H1 (cell line): ENCODE data around the gene GZMM. TPM values are rescaled to one million over a fixed set of nuclear protein-coding genes. Genes with fewer than 3 reads are reported as not detected.

Experiments
- CTCF ChIA-PET: fragments of 300-600 bp; sonication (Branson Sonifier 250); formaldehyde crosslinking; loops from one replicate; lab custom pipeline; 2021; ENCODE audit not compliant: partially characterized antibody; lab: Charles Lee
- POLR2A ChIA-PET: fragments of 300-600 bp; sonication (Branson Sonifier 250); formaldehyde crosslinking; loops from one replicate; lab custom pipeline; 2021; ENCODE audit warnings: inconsistent platforms; ENCODE audit not compliant: partially characterized antibody; lab: Charles Lee
- DNase-seq, 2 experiments: peaks; one replicate each; pipeline versions ENCODE4 v3.0.0 to v3.0.0-alpha.2; 2010 to 2022; ENCODE audit warnings: low spot score in 2 of 2, low read depth in 1 of 2, mixed read lengths in 1 of 2
- FAIRE-seq: peaks from 2 replicates; lab custom pipeline; 2011; peaks lifted over from hg19 to GRCh38; lab: Jason Lieb, UNC
- H2AFZ ChIP-seq: 2 replicates; pipeline ENCODE4 v1.8.1; 2012; ENCODE audit warnings: low read length, inconsistent platforms
- H2AK5ac ChIP-seq: 2 replicates; pipeline ENCODE4 v1.6.1; 2013; ENCODE audit warnings: low read depth, low read length
- H2BK120ac ChIP-seq: replicated peaks from 2 replicates; pipeline ENCODE3; 2013; ENCODE audit warnings: low read depth, low read length, inconsistent platforms
- H2BK12ac ChIP-seq: 2 replicates; pipeline ENCODE4 v1.6.1; 2013; ENCODE audit warnings: low read depth, low read length
- H2BK15ac ChIP-seq: 2 replicates; pipeline ENCODE4 v1.6.1; 2013; ENCODE audit warnings: low read length
- H2BK20ac ChIP-seq: 2 replicates; pipeline ENCODE4 v1.6.1; 2013; ENCODE audit warnings: low read length
- H2BK5ac ChIP-seq: 2 replicates; pipeline ENCODE4 v1.6.1; 2013; ENCODE audit warnings: low read depth, low read length
- H3K14ac ChIP-seq: 2 replicates; pipeline ENCODE4 v1.6.1; 2013; ENCODE audit warnings: inconsistent platforms; ENCODE audit not compliant: insufficient read length
- H3K18ac ChIP-seq: 2 replicates; pipeline ENCODE4 v1.6.1; 2013; ENCODE audit warnings: low read length; ENCODE audit errors: extremely low read depth
- H3K23ac ChIP-seq: 2 replicates; pipeline ENCODE4 v1.6.1; 2013; ENCODE audit warnings: inconsistent platforms; ENCODE audit not compliant: insufficient read length
- H3K23me2 ChIP-seq: 2 replicates; pipeline ENCODE4 v1.6.1; 2013; ENCODE audit warnings: low read depth, low read length
- H3K27ac ChIP-seq: 2 replicates; pipeline ENCODE4 v1.6.1; 2011; ENCODE audit warnings: low read depth, low read length, inconsistent platforms
- H3K27me3 ChIP-seq, 4 experiments: replicated peaks in 1 of 4; 1 replicate in 1 of 4; 2 replicates in 3 of 4; pipeline versions ENCODE4 v1.6.1 to v1.8.1; 2011 to 2013; ENCODE audit warnings: low read length in 3 of 4, mild to moderate bottlenecking in 3 of 4, inconsistent platforms in 2 of 4, mixed read lengths in 2 of 4, moderate library complexity in 1 of 4; ENCODE audit not compliant: control insufficient read depth in 3 of 4, insufficient read depth in 3 of 4; ENCODE audit errors: extremely low read depth in 1 of 4
- H3K36me3 ChIP-seq, 4 experiments: 2 replicates each; pipeline versions ENCODE4 v1.6.1 to v1.8.1; 2011 to 2013; ENCODE audit warnings: mild to moderate bottlenecking in 4 of 4, low read length in 3 of 4, moderate library complexity in 2 of 4, control low read depth in 1 of 4, inconsistent platforms in 1 of 4; ENCODE audit not compliant: insufficient read depth in 4 of 4, control insufficient read depth in 2 of 4
- H3K4ac ChIP-seq: replicated peaks from 2 replicates; pipeline ENCODE3; 2013; ENCODE audit warnings: low read length, low read depth, mixed read lengths, inconsistent platforms; ENCODE audit not compliant: insufficient read length
- H3K4me1 ChIP-seq, 4 experiments: replicated peaks in 1 of 4; 1 replicate in 1 of 4; 2 replicates in 3 of 4; pipeline versions ENCODE4 v1.6.1 to v1.8.1; 2011 to 2013; ENCODE audit warnings: low read length in 3 of 4, inconsistent platforms in 2 of 4, mixed read lengths in 1 of 4; ENCODE audit not compliant: insufficient read depth in 4 of 4, control insufficient read depth in 3 of 4
- H3K4me2 ChIP-seq, 2 experiments: 2 replicates each; pipeline versions ENCODE4 v1.6.1 to v1.8.1; 2011 to 2013; ENCODE audit warnings: low read depth in 2 of 2, low read length in 2 of 2, control low read depth in 1 of 2, inconsistent platforms in 1 of 2, mild to moderate bottlenecking in 1 of 2; ENCODE audit not compliant: insufficient read depth in 1 of 2
- H3K4me3 ChIP-seq, 4 experiments: fragments of 200-600, 300-600 bp in 1 of 4; sonication (generic), shearing (Covaris generic), sonication (Bioruptor Twin) in 1 of 4; 2 replicates each; pipeline versions ENCODE4 v1.5.1 to v1.8.1; 2011 to 2016; ENCODE audit warnings: low read length in 4 of 4, low read depth in 3 of 4, control low read depth in 2 of 4, inconsistent platforms in 2 of 4, mild to moderate bottlenecking in 2 of 4, mixed read lengths in 1 of 4, moderate library complexity in 1 of 4; ENCODE audit not compliant: insufficient read depth in 2 of 4; ENCODE audit errors: extremely low read depth in 1 of 4
- H3K56ac ChIP-seq: replicated peaks from 2 replicates; pipeline ENCODE3; 2013; ENCODE audit warnings: low read depth, mild to moderate bottlenecking, mixed read lengths, low read length, inconsistent platforms; ENCODE audit not compliant: insufficient read length
- H3K79me1 ChIP-seq: 2 replicates; pipeline ENCODE4 v1.6.1; 2013; ENCODE audit warnings: low read depth, low read length, control low read depth
- H3K79me2 ChIP-seq, 2 experiments: 2 replicates each; pipeline versions ENCODE4 v1.6.1 to v1.8.1; 2012 to 2013; ENCODE audit warnings: low read length in 2 of 2, mild to moderate bottlenecking in 2 of 2, inconsistent platforms in 1 of 2; ENCODE audit not compliant: insufficient read depth in 2 of 2, control insufficient read depth in 1 of 2
- H3K9ac ChIP-seq, 4 experiments: replicated peaks in 1 of 4; 1 replicate in 1 of 4; 2 replicates in 3 of 4; pipeline versions ENCODE4 v1.6.1 to v1.8.1; 2011 to 2013; ENCODE audit warnings: low read depth in 3 of 4, low read length in 3 of 4, control low read depth in 2 of 4, mild to moderate bottlenecking in 2 of 4, moderate library complexity in 2 of 4, inconsistent platforms in 1 of 4; ENCODE audit errors: extremely low read depth in 1 of 4
- H3K9me3 ChIP-seq, 2 experiments: 2 replicates each; pipeline versions ENCODE4 v1.6.1 to v1.8.1; 2012 to 2013; ENCODE audit warnings: mild to moderate bottlenecking in 2 of 2, moderate library complexity in 2 of 2, control low read depth in 1 of 2, inconsistent platforms in 1 of 2, low read depth in 1 of 2, low read length in 1 of 2, mixed read lengths in 1 of 2; ENCODE audit not compliant: insufficient read depth in 2 of 2
- H4K20me1 ChIP-seq, 2 experiments: replicated peaks in 1 of 2; 2 replicates each; pipeline versions ENCODE3 to v1.8.1; 2011 to 2013; ENCODE audit warnings: inconsistent platforms in 2 of 2, low read length in 2 of 2, mild to moderate bottlenecking in 1 of 2; ENCODE audit not compliant: insufficient read depth in 2 of 2, control insufficient read depth in 1 of 2
- H4K5ac ChIP-seq: 2 replicates; pipeline ENCODE4 v1.6.1; 2013; ENCODE audit warnings: low read length, low read depth, mixed read lengths, inconsistent platforms; ENCODE audit not compliant: insufficient read length
- H4K8ac ChIP-seq: 2 replicates; pipeline ENCODE4 v1.8.0; 2013; ENCODE audit warnings: mild to moderate bottlenecking, moderate library complexity, low read length, inconsistent platforms; ENCODE audit not compliant: insufficient read depth; ENCODE audit errors: extremely low read depth
- H4K91ac ChIP-seq: replicated peaks from 2 replicates; pipeline ENCODE3; 2013; ENCODE audit warnings: low read length, mixed read lengths, inconsistent platforms; ENCODE audit not compliant: insufficient read length
- BRCA1 ChIP-seq: IDR thresholded peaks from 2 replicates; pipeline ENCODE4 v1.6.1; 2012; ENCODE audit warnings: low read depth, low read length, improper control_type of control experiment
- CHD2 ChIP-seq: IDR thresholded peaks from 2 replicates; pipeline ENCODE4 v1.6.1; 2012; ENCODE audit warnings: low read length, improper control_type of control experiment
- CREB1 ChIP-seq: IDR thresholded peaks from 2 replicates; pipeline ENCODE4 v1.6.1; 2012; ENCODE audit warnings: inconsistent platforms
- GABPA ChIP-seq: IDR thresholded peaks from 2 replicates; pipeline ENCODE4 v1.6.1; 2011; ENCODE audit warnings: mild to moderate bottlenecking, low read length, moderate library complexity, borderline replicate concordance; ENCODE audit not compliant: insufficient read depth
- RAD21 ChIP-seq, 2 experiments: IDR thresholded peaks in 1 of 2; conservative IDR thresholded peaks in 1 of 2; 2 replicates each; pipeline ENCODE4 v1.6.1; 2011; ENCODE audit warnings: low read depth in 2 of 2, low read length in 2 of 2, improper control_type of control experiment in 1 of 2, inconsistent platforms in 1 of 2, mild to moderate bottlenecking in 1 of 2, moderate library complexity in 1 of 2
- RBBP5 ChIP-seq: IDR thresholded peaks from 2 replicates; pipeline ENCODE4 v1.7.1; 2012; ENCODE audit warnings: low read depth, mild to moderate bottlenecking, inconsistent platforms, low read length, moderate library complexity, borderline replicate concordance
- RNF2 ChIP-seq: fragments of 200-900, 300-1000 bp; sonication (generic); IDR thresholded peaks from 2 replicates; pipeline ENCODE4 v1.7.1; 2016; ENCODE audit warnings: borderline replicate concordance, low read depth, mild to moderate bottlenecking, antibody characterized with exemption, low read length; ENCODE audit not compliant: poor library complexity, severe bottlenecking; ENCODE audit errors: missing control alignments
- SIRT6 ChIP-seq: IDR thresholded peaks from one replicate; pipeline ENCODE4 v1.7.1; 2012; ENCODE audit warnings: low read length, inconsistent platforms
- SP4 ChIP-seq: IDR thresholded peaks from 2 replicates; pipeline ENCODE4 v1.6.1; 2012; ENCODE audit warnings: low read length, inconsistent platforms
- WGBS, 2 experiments: shearing (Covaris generic) in 1 of 2; methylation state at CpG; one replicate each; pipeline versions ENCODE4 v1.1.6 to v1.1.7; 2013 to 2015; ENCODE audit warnings: low lambda C conversion rate in 2 of 2, mixed read lengths in 2 of 2, inconsistent platforms in 1 of 2, low coverage in 1 of 2, missing lambda C conversion rate in 1 of 2; ENCODE audit not compliant: insufficient replicate concordance in 2 of 2, insufficient coverage in 1 of 2, insufficient read length in 1 of 2; ENCODE audit errors: extremely low coverage in 1 of 2, missing lambda C conversion rate in 1 of 2; 5-methylcytosine and 5-hydroxymethylcytosine counted together
- polyA plus RNA-seq, 7 experiments: library from polyadenylated mRNA; depleted of rRNA in 3 of 7; stranded (reverse) in 5 of 7; unstranded in 2 of 7; fragments of >200 nt in 5 of 7; fragments of 200-250 nt in 2 of 7; gene quantifications; 1 replicate in 5 of 7; 2 replicates in 1 of 7; 4 replicates in 1 of 7; pipeline versions ENCODE4 v1.2.1 to v1.2.3, GENCODE V29; 2011 to 2013; ENCODE audit warnings: missing spikeins in 2 of 7, mixed read lengths in 2 of 7
- total RNA-seq: library from RNA; stranded (reverse); fragmentation: NEBNext Ultra II Directional; extraction: Animal tissue kit (Norgen Biotek cat#: 25700); gene quantifications from 2 replicates; pipeline ENCODE4 v1.2.1, GENCODE V29; 2021
- TF ChIP-seq, protein P1 (sequence below): IDR thresholded peaks from 2 replicates; pipeline ENCODE4 v1.6.1; 2011; ENCODE audit warnings: low read depth, mild to moderate bottlenecking, low read length; ENCODE audit not compliant: insufficient read depth
- TF ChIP-seq, protein P2 (sequence below): IDR thresholded peaks from 2 replicates; pipeline ENCODE4 v1.6.1; 2012; ENCODE audit warnings: inconsistent platforms

GZMM gene
- total and polyA plus RNA-seq, 2 of the 8 experiments (the other 6 are each of a cell fraction or from before 2014, with no cell fraction given), result 0.09 to 0.32 TPM

DNA sequence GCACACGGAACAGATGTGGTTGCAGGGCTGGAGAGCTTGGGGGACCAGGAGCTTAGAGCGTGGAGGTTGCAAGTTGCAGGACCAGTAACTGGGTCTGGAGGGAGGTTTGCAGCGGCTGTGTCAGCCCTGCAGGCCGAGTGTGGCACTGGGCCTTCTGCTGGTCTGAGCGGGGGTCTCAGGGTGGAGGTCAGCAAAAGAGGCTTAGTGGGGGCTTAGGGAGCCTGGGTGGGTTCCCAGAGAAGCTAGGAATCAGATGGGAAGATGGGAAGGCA is 40.1 kb downstream of the GZMM start:
- Histone ChIP-seq H3K4me3 (no peak overlapping the region), H4K5ac (no peak overlapping the region), H3K14ac (no peak overlapping the region), H3K27ac (0 out of 2 replicates have a peak overlapping the region, but pooled peaks have one; percentile 19), H3K36me3 (peaks cover 9 to 36% (median 26%) of the 10 kb centered on the region in 4 experiments; a peak in 6 of 8 replicates), H3K9me3 (no peaks in the 10 kb centered on the region), H3K4me1 (peaks cover 0 to 12% (median 5%) of the 10 kb centered on the region in 4 experiments; a peak in 5 of 7 replicates), H3K23ac (no peak overlapping the region), H2BK12ac (no peak overlapping the region), H2BK120ac (no peak overlapping the region), H3K23me2 (0 out of 2 replicates have a peak, but pooled peaks cover 2% of the 10 kb centered on the region), H4K91ac (no peak overlapping the region), H3K56ac (no peak overlapping the region), H2AK5ac (no peak overlapping the region), H2BK20ac (no peak overlapping the region), H4K20me1 (peaks cover 21 to 31% of the 10 kb centered on the region in 2 experiments), H3K79me1 (peaks cover 6% of the 10 kb centered on the region), H2BK5ac (no peak overlapping the region), H3K4me2 (no peak overlapping the region), H3K9ac (no peak overlapping the region), H4K8ac (peak overlapping the region; percentile 38; the same call in 1 of the 2 replicates), H2BK15ac (no peak overlapping the region), H3K18ac (no peak overlapping the region), H3K4ac (no peak overlapping the region), H2AFZ (no peak overlapping the region), H3K27me3 (peaks cover 6 to 8% (median 7%) of the 10 kb centered on the region in 4 experiments), H3K79me2 (peaks cover 0 to 17% of the 10 kb centered on the region in 2 experiments; a peak in 3 of 4 replicates)
- 77% methylated on average over 5 of the region's 5 CpGs; no CpG with 5 or more reads in 1 of the 2 experiments for WGBS, 2 experiments
- DNase-seq (no peak), FAIRE-seq (no peak)
- CTCF ChIA-PET, result interaction anchor here (0.7 to 4.7 kb wide), 18 partner anchors 8 to 150 kb away, joined by 3 to 51 read pairs (median 4); no protein-coding TSS in a partner anchor
- POLR2A ChIA-PET, result interaction anchor here (0.8 to 6.3 kb wide), 17 partner anchors 8 to 444 kb away, joined by 3 to 78 read pairs (median 4); partner anchors contain the start of genes BSG, CDC34 and GZMM
- no peak for TF ChIP-seq CREB1
- TF ChIP-seq, protein P1, sequence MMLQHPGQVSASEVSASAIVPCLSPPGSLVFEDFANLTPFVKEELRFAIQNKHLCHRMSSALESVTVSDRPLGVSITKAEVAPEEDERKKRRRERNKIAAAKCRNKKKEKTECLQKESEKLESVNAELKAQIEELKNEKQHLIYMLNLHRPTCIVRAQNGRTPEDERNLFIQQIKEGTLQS, result no peak
- TF ChIP-seq, protein P2, sequence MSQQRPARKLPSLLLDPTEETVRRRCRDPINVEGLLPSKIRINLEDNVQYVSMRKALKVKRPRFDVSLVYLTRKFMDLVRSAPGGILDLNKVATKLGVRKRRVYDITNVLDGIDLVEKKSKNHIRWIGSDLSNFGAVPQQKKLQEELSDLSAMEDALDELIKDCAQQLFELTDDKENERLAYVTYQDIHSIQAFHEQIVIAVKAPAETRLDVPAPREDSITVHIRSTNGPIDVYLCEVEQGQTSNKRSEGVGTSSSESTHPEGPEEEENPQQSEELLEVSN, result no peak
- TF ChIP-seq RBBP5, result no peak
- TF ChIP-seq RNF2, result no peak
- TF ChIP-seq GABPA, result no peak
- TF ChIP-seq CHD2, result no peak
- no peak for TF ChIP-seq SP4
- TF ChIP-seq SIRT6, result no peak
- TF ChIP-seq RAD21 (IDR thresholded peaks at IDR 0.05 in 1 of 2, conservative IDR thresholded peaks at IDR 0.05 in 1 of 2; ENCODE audit: low read depth in 2 of 2, low read length in 2 of 2), result no peak
- no peak for TF ChIP-seq BRCA1
